BE2C (cell line): ENCODE data around the gene EEF1AKMT2.

Experiments used
- DNase-seq: peaks from one replicate; pipeline ENCODE4 v3.0.0-alpha.2; 2020
- H3K27me3 ChIP-seq: fragments of 250-450 bp; sonication (Bioruptor Pico); 2 replicates; pipeline ENCODE4 v1.5.1; 2020; ENCODE audit warnings: mild to moderate bottlenecking
- H3K36me3 ChIP-seq: fragments of 250-450 bp; sonication (Bioruptor Pico); 2 replicates; pipeline ENCODE4 v1.5.1; 2020; ENCODE audit warnings: mild to moderate bottlenecking
- H3K4me1 ChIP-seq: fragments of 250-450 bp; sonication (Bioruptor Pico); 2 replicates; pipeline ENCODE4 v1.5.1; 2020
- H3K4me3 ChIP-seq: 2 replicates; pipeline ENCODE4 v1.5.1; 2011; ENCODE audit warnings: low read depth, low read length
- H3K9me3 ChIP-seq: fragments of 250-450 bp; sonication (Bioruptor Pico); 2 replicates; pipeline ENCODE4 v1.5.1; 2020
- CTCF ChIP-seq: IDR thresholded peaks from 2 replicates; pipeline ENCODE4 v1.5.1; 2012; ENCODE audit warnings: mild to moderate bottlenecking, low read depth, low read length

EEF1AKMT2 gene

GRCh38 chr10:124727361-124727960, 64.2 kb downstream of the EEF1AKMT2 start:
- Histone ChIP-seq H3K36me3 (no peaks in the 10 kb centered on the region; the same call in 1 of the 2 replicates), H3K4me1 (peaks cover 8% of the 10 kb centered on the region; the same call in 1 of the 2 replicates), H3K27me3 (no peaks in the 10 kb centered on the region), H3K4me3 (no peak overlapping the region), H3K9me3 (no peaks in the 10 kb centered on the region)
- no peak for TF ChIP-seq CTCF
- DNase-seq = no peak

GRCh38 chr10:124725791-124726190, 65.9 kb downstream of the EEF1AKMT2 start:
- no peak for DNase-seq
- no peak for TF ChIP-seq CTCF
- no peak overlapping the region for H3K4me3 ChIP-seq
- no peaks in the 10 kb centered on the region; the same call in 1 of the 2 replicates for H3K36me3 ChIP-seq
- H3K4me1 ChIP-seq = peaks cover 8% of the 10 kb centered on the region; the same call in 1 of the 2 replicates
- no peaks in the 10 kb centered on the region for H3K9me3 ChIP-seq
- no peaks in the 10 kb centered on the region for H3K27me3 ChIP-seq

- no peaks in the 10 kb centered on the region; the same call in 1 of the 2 replicates for H3K36me3 ChIP-seq
- H3K4me3 ChIP-seq = no peak overlapping the region
- TF ChIP-seq CTCF = no peak
- no peaks in the 10 kb centered on the region for H3K27me3 ChIP-seq
- no peak for DNase-seq
- H3K4me1 ChIP-seq = peaks cover 8% of the 10 kb centered on the region; the same call in 1 of the 2 replicates
- no peaks in the 10 kb centered on the region for H3K9me3 ChIP-seq
These were observed 66.5 kb downstream of the EEF1AKMT2 start for GRCh38 chr10:124725171-124725631.

- Histone ChIP-seq H3K36me3 (no peaks in the 10 kb centered on the region; the same call in 1 of the 2 replicates), H3K9me3 (no peaks in the 10 kb centered on the region), H3K4me3 (no peak overlapping the region), H3K4me1 (peaks cover 8% of the 10 kb centered on the region; the same call in 1 of the 2 replicates), H3K27me3 (no peaks in the 10 kb centered on the region)
- DNase-seq = no peak
- no peak for TF ChIP-seq CTCF
These were observed 67.2 kb downstream of the EEF1AKMT2 start for GRCh38 chr10:124724279-124725027.

- Histone ChIP-seq H3K4me3 (no peak overlapping the region), H3K36me3 (no peaks in the 10 kb centered on the region; the same call in 1 of the 2 replicates), H3K27me3 (no peaks in the 10 kb centered on the region), H3K4me1 (peaks cover 8% of the 10 kb centered on the region; the same call in 1 of the 2 replicates), H3K9me3 (no peaks in the 10 kb centered on the region)
- DNase-seq = no peak
- no peak for TF ChIP-seq CTCF
These were observed 67.9 kb downstream of the EEF1AKMT2 start for GRCh38 chr10:124723826-124724225.
